Measurements from ENCODE around the gene ZRANB3. TPM values are rescaled to one million over a fixed set of nuclear protein-coding genes. Genes with fewer than 3 reads are reported as not detected.
A peak's percentile ranks its signal among the peaks of the same experiment; 100 is the strongest.
"Not testable (repeated sequence)": the region's sequence is repeated elsewhere in the genome, so short reads cannot be mapped to it uniquely, and the experiment has no call there.

The ZRANB3 gene
- polyA plus RNA-seq, 6 donors from 2014 or later: 2.6 to 6.6 (median 5.4) TPM

DNA sequence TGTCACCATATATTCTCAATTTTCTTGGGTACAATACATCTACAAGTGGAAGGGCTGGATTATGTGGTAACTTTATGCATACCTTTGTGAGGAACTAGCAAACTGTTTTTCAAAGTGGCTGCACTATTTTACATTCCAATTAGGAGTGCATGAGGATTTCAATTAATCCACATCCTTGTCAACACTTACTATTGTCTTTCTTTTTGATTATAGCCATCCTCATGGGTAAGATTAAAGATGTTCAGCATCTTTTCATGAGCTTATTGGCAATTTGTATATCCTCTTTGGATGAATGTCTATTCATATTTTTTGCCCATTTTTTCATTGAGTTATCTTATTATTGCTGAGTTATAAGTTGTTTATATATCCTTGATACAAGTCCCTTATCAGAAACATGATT, 73.7 kb downstream of the ZRANB3 start:
- H3K9me3 Mint-ChIP-seq: peaks cover 5 to 48% (median 26%) of the 10 kb centered on the region in 7 donors
- no peak for DNase-seq
- H3K27me3 Mint-ChIP-seq: no peaks in the 10 kb centered on the region
- no peak overlapping the region for H3K27ac Mint-ChIP-seq
- H3K36me3 Mint-ChIP-seq: peaks cover 15 to 19% of the 10 kb centered on the region in 2 donors
- no peak overlapping the region for H3K4me3 Mint-ChIP-seq
- no peak for ATAC-seq (ENCODE audit: low read depth in 2 of 2)
- H3K4me1 Mint-ChIP-seq: no peaks in the 10 kb centered on the region

DNA sequence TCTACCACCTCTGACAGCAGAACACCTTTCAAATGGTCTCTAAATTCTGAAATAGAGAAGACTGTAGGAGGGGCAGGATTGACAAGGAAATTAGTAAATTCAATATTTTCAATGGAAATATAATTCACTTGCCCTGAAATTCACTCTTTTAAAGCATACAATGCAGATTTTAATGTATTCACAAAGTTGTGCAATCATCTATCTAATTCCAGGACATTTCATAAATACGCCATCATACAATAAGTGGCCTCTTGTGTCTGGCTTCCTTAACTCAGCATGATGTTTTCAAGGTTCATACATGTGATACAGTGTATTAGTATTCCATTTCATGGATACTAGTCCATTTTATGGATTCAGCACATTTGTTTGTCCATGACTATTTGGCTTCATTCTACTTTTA, 74.2 kb downstream of the ZRANB3 start:
- Mint-ChIP-seq H3K9me3 (peaks cover 6 to 53% (median 31%) of the 10 kb centered on the region in 7 donors), H3K4me3 (no peak overlapping the region), H3K36me3 (peaks cover 19 to 24% of the 10 kb centered on the region in 2 donors), H3K27ac (peak overlapping the region in 1 of 6 donors; percentile 9), H3K4me1 (no peaks in the 10 kb centered on the region), H3K27me3 (no peaks in the 10 kb centered on the region)
- no peak for ATAC-seq (ENCODE audit: low read depth in 2 of 2)
- no peak for DNase-seq

DNA sequence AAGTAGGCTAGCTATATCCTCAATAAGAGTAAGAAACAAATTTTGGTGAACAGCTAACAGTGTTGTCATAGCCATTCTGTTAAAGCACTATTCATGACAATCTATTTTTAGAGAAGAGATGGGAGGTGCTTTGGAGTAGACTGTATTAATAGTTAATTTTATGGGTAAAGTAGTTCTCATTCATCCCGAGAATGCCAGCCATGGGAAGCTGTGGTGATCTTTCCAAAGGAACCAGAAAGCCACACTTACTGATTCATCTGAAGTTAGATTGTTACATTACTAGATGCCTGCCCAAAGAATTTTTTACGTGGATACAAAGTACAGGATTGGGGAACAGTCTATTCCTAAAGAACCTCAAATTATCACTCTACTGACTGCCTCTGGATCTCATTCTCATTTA, 74.6 kb downstream of the ZRANB3 start:
- Mint-ChIP-seq H3K27ac (peak overlapping the region in 1 of 6 donors; percentile 9), H3K4me1 (peaks cover 0 to 4% (median 0%) of the 10 kb centered on the region in 3 donors), H3K36me3 (peaks cover 23 to 28% of the 10 kb centered on the region in 2 donors), H3K27me3 (no peaks in the 10 kb centered on the region), H3K9me3 (peaks cover 10 to 57% (median 35%) of the 10 kb centered on the region in 7 donors), H3K4me3 (no peak overlapping the region)
- ATAC-seq (ENCODE audit: low read depth in 2 of 2) (no peak), DNase-seq (no peak)

DNA sequence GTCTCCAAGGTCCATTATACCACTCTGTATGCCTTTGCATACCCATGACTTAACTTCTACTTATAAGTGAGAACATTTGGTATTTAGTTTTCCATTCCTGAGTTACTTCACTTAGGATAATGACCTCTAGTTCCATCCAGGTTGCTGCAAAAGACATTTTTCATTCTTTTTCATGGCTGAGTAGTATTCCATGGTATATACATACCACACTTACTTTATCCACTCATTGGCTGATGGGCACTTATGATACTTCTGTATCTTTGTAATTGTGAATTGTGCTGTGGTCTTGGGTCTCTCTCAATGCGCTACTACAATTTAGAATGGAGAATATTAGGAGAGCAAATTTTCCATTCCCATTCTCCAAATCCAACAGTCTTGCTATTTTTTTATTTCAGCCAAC, 76.4 kb downstream of the ZRANB3 start:
- Mint-ChIP-seq H3K27ac (no peak overlapping the region), H3K27me3 (no peaks in the 10 kb centered on the region), H3K9me3 (peaks cover 11 to 68% (median 42%) of the 10 kb centered on the region in 7 donors), H3K4me1 (peaks cover 0 to 6% (median 0%) of the 10 kb centered on the region in 3 donors), H3K4me3 (no peak overlapping the region), H3K36me3 (peaks cover 25 to 31% of the 10 kb centered on the region in 2 donors)
- DNase-seq: no peak
- ATAC-seq (ENCODE audit: low read depth in 2 of 2): no peak

DNA sequence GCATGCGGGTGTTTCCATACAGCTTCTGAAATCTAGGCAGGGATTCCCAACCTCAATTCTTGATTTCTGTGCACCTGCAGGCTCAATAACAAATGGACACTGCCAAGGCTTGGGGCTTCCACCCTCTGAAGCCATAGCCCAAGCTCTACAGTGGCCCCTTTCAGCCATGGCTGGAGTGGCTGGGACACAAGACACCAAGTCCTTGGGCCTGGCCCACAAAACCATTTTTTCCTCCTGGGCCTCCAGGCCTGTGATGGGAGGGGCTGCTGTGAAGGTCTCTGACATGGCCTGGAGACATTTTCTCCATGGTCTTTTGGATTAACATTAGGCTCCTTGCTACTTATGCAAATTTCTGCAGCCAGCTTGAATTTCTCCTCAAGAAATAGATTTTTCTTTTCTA, 78.0 kb downstream of the ZRANB3 start:
- peaks cover 11 to 66% (median 42%) of the 10 kb centered on the region in 7 donors for H3K9me3 Mint-ChIP-seq
- ATAC-seq (ENCODE audit: low read depth in 2 of 2); H3K27me3 Mint-ChIP-seq; H3K4me3 Mint-ChIP-seq; H3K4me1 Mint-ChIP-seq; H3K27ac Mint-ChIP-seq; DNase-seq: not testable (repeated sequence)
- H3K36me3 Mint-ChIP-seq: peaks cover 23 to 28% of the 10 kb centered on the region in 2 donors

DNA sequence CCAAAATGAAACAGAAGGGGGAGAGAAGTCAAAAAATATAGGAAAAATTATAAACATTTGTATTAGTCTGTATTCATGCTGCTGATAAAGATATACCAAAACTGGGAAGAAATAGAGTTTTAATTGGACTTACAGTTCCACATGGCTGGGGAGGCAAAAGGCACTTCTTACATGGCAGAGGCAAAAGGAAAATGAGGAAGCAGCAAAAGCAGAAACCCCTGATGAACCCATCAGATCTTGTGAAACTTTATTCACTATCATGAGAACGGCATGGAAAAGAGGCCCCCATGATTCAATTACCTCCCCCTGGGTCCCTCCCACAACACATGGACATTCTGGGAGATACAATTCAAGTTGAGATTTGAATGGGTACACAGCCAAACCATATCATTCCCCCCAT, 79.1 kb downstream of the ZRANB3 start:
- H3K36me3 Mint-ChIP-seq: peaks cover 19 to 23% of the 10 kb centered on the region in 2 donors
- ATAC-seq (ENCODE audit: low read depth in 2 of 2) (no peak), DNase-seq (no peak)
- H3K27ac Mint-ChIP-seq: peak overlapping the region in 1 of 6 donors; percentile 4
- no peak overlapping the region for H3K4me3 Mint-ChIP-seq
- H3K4me1 Mint-ChIP-seq: peaks cover 0 to 6% (median 0%) of the 10 kb centered on the region in 3 donors
- peaks cover 11 to 55% (median 42%) of the 10 kb centered on the region in 7 donors for H3K9me3 Mint-ChIP-seq
- H3K27me3 Mint-ChIP-seq: no peaks in the 10 kb centered on the region

DNA sequence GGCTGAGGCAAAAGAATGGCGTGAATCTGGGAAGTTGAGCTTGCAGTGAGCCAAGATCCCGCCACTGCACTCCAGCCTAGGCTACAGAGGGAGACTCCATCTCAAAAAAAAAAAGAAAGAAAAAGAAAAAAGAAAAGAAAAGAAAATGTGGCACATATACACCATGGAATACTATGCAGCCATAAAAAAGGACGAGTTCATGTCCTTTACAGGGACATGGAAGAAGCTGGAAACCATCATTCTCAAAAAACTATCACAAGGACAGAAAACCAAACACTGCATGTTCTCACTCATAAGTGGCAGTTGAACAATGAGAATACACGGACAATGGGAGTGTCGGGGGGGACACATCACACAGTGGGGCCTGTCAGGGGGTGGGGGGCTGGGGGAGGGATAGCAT, 88.0 kb downstream of the ZRANB3 start:
- H3K27ac Mint-ChIP-seq; H3K4me3 Mint-ChIP-seq; H3K4me1 Mint-ChIP-seq; H3K27me3 Mint-ChIP-seq; DNase-seq; ATAC-seq (ENCODE audit: low read depth in 2 of 2): not testable (repeated sequence)
- Mint-ChIP-seq H3K9me3 (peaks cover 3 to 12% (median 6%) of the 10 kb centered on the region in 7 donors), H3K36me3 (peaks cover 10 to 14% of the 10 kb centered on the region in 2 donors)

DNA sequence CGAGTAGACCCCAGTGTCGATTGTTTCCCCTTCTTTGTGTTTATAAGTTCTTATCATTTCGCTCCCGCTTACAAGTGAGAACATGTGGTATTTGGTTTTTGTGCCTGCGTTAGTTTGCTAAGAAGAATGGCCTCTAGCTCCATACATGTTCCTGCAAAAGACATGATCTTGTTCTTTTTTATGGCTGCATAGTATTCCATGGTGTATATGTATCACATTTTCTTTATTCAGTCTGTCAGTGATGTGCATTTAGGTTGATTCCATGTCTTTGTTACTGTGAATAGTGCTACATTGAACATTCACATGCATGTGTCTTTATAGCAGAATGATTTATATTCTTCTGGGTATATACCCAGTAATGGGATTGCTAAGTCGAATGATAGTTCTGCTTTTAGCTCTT, 95.9 kb downstream of the ZRANB3 start:
- DNase-seq; H3K4me1 Mint-ChIP-seq; H3K27ac Mint-ChIP-seq; H3K4me3 Mint-ChIP-seq; H3K27me3 Mint-ChIP-seq; ATAC-seq (ENCODE audit: low read depth in 2 of 2): not testable (repeated sequence)
- peaks cover 5 to 15% of the 10 kb centered on the region in 2 donors for H3K36me3 Mint-ChIP-seq
- peaks cover 1 to 13% (median 5%) of the 10 kb centered on the region in 7 donors for H3K9me3 Mint-ChIP-seq

DNA sequence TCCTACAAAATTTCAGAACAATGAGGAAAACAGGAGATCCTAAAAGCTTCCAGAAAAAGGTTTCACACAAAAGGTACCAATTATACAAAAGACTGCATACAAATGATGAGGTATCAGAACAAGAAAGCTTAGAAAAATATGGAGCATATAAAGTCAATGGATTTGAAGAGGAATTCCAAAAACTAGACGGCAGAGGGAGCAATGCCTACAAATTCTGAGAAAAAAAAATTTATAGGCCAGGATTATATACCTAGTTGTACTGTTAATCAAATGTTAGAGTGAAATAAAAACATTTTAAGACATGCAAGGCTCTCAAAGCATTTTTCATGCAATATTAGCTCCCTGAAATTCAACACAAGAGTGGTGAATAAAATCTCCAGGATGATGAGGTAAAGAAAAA, 106.2 kb downstream of the ZRANB3 start:
- DNase-seq (no peak), ATAC-seq (ENCODE audit: low read depth in 2 of 2) (no peak)
- no peaks in the 10 kb centered on the region for H3K27me3 Mint-ChIP-seq
- peaks cover 19 to 27% of the 10 kb centered on the region in 2 donors for H3K36me3 Mint-ChIP-seq
- H3K4me3 Mint-ChIP-seq: no peak overlapping the region
- no peak overlapping the region for H3K27ac Mint-ChIP-seq
- peaks cover 5 to 27% (median 20%) of the 10 kb centered on the region in 7 donors for H3K9me3 Mint-ChIP-seq
- no peaks in the 10 kb centered on the region for H3K4me1 Mint-ChIP-seq

GRCh38 chr2:135422898-135423297, 108.1 kb downstream of the ZRANB3 start:
- H3K4me1 Mint-ChIP-seq: no peaks in the 10 kb centered on the region
- no peak overlapping the region for H3K27ac Mint-ChIP-seq
- ATAC-seq (ENCODE audit: low read depth in 2 of 2): no peak
- H3K36me3 Mint-ChIP-seq: peaks cover 15 to 19% of the 10 kb centered on the region in 2 donors
- H3K9me3 Mint-ChIP-seq: peaks cover 8 to 17% (median 12%) of the 10 kb centered on the region in 7 donors
- H3K27me3 Mint-ChIP-seq: no peaks in the 10 kb centered on the region
- no peak overlapping the region for H3K4me3 Mint-ChIP-seq
- no peak for DNase-seq

- Mint-ChIP-seq H3K4me3 (no peak overlapping the region), H3K36me3 (peaks cover 0 to 8% of the 10 kb centered on the region in 2 donors), H3K27ac (no peak overlapping the region), H3K4me1 (peaks cover 12 to 14% (median 12%) of the 10 kb centered on the region in 3 donors), H3K27me3 (no peaks in the 10 kb centered on the region), H3K9me3 (peaks cover 0 to 31% (median 10%) of the 10 kb centered on the region in 7 donors)
- ATAC-seq (ENCODE audit: low read depth in 2 of 2) (no peak), DNase-seq (no peak)
Measured at GRCh38 chr2:135411646-135412045, 119.4 kb downstream of the ZRANB3 start.

DNA sequence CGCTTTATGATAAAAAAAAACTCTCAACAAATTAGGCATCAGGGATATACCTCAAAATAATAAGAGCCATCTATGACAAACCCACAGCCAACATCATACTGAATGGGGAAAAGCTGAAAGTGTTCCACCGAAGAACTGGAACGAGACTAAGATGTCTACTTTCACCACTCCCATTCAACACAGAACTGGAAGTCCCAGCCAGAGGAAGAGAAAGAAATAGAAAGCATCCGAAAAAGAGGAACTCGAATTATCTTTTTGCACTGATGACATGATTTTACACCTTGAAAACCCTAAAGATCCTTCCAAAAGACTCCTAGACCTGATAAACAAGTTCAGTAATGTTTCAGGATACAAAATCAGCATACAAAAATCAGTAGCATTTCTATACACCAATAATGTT, 121.6 kb downstream of the ZRANB3 start:
- DNase-seq (no peak), ATAC-seq (ENCODE audit: low read depth in 2 of 2) (no peak)
- no peak overlapping the region for H3K4me3 Mint-ChIP-seq
- peaks cover 13 to 24% of the 10 kb centered on the region in 2 donors for H3K36me3 Mint-ChIP-seq
- H3K9me3 Mint-ChIP-seq: peaks cover 9 to 49% (median 27%) of the 10 kb centered on the region in 7 donors
- H3K27ac Mint-ChIP-seq: no peak overlapping the region
- peaks cover 12 to 14% (median 12%) of the 10 kb centered on the region in 3 donors for H3K4me1 Mint-ChIP-seq
- H3K27me3 Mint-ChIP-seq: no peaks in the 10 kb centered on the region

DNA sequence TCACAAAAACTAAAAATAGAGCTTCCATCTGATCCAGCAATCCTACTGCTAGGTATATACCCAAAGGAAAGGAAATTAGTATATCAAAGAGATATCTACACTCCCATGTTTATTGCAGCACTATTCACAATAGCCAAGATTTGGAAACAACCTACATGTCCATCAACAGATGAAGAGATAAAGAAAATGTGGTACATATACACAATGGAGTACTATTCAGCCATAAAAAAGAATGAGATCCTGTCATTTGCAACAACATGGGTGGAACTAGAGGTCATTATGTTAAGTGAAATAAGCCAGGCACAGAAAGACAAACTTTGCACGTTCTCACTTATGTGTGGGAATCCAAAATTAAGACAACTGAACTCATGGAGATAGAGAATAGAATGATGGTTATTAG, 134.8 kb downstream of the ZRANB3 start:
- H3K27ac Mint-ChIP-seq; H3K4me1 Mint-ChIP-seq; H3K27me3 Mint-ChIP-seq; ATAC-seq (ENCODE audit: low read depth in 2 of 2); DNase-seq; H3K4me3 Mint-ChIP-seq: not testable (repeated sequence)
- H3K9me3 Mint-ChIP-seq: peaks cover 3 to 15% (median 9%) of the 10 kb centered on the region in 7 donors
- peaks cover 10 to 15% of the 10 kb centered on the region in 2 donors for H3K36me3 Mint-ChIP-seq

DNA sequence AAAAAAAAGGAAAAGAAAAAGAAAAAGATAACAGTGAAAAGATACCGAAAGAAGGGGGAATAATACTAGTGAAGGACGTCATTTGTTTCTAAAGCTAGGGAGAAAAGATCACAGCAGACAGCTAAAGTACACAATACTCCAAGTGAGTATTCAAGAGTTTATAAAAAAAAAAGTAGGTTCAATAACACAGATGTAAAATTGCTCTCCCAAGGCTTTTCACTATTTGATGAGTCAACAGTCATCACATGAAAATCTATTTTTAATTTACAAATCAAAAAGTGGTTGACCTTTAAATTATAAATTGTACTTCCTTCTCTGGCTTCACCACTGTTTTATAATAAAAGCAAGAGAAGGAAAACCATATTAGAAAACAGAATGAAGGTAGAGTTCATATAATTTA, 144.0 kb downstream of the ZRANB3 start:
- H3K27ac Mint-ChIP-seq: no peak overlapping the region
- H3K27me3 Mint-ChIP-seq: no peaks in the 10 kb centered on the region
- H3K4me3 Mint-ChIP-seq: peak overlapping the region in 1 of 8 donors; percentile 62
- DNase-seq: no peak
- no peak for ATAC-seq (ENCODE audit: low read depth in 2 of 2)
- H3K9me3 Mint-ChIP-seq: peaks cover 6 to 48% (median 34%) of the 10 kb centered on the region in 7 donors
- H3K4me1 Mint-ChIP-seq: peaks cover 0 to 3% (median 0%) of the 10 kb centered on the region in 3 donors
- peaks cover 25 to 27% of the 10 kb centered on the region in 2 donors for H3K36me3 Mint-ChIP-seq

Measured in naive B cell (primary cell).